ENCODE measurements around the gene DOCK3. TPM values are rescaled to one million over a fixed set of nuclear protein-coding genes. Genes with fewer than 3 reads are reported as not detected.

Gene DOCK3
- total RNA-seq, 2 donors from 2014 or later = 7.7 to 8.5 TPM

DNA sequence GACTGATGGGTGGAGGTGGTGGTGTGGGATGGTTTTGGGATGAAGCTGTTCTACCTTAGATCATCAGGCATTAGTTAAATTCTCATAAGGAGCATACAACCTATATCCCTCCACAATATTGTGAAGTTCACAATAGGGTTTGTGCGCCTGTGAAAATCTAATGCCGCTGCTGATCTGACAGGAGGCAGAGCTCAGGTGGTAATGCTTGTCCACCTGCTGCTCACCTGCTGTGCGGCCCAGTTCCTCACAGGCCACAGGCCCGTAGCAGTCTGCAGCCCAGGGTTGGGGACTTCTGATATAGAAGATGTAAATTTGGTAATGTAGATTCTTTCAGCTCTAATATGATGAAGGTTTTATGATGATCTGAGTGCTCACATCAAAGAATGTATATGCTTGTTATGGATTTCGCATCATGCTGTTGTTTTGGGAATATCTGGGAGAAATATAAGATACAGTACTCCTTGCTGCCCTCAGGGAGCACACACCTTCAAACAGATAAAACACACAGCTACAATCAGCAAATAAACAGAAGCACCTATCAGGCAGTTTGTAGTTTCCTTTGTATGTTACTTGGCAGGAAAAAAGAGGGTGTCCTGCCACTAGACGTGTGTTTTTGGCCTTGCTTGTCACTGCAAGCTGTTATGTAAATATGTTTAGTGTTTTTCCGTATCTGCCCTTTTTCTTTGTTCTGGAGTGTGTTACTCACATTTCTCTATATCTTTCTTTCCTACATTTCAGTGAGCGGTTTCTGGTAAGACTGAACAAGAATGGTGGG, 471.3 kb downstream of the DOCK3 start:
- Histone ChIP-seq H3K4me3 (ENCODE audit: low read length) (no peak overlapping the region), H3K27ac (ENCODE audit: low read depth, low read length) (no peak overlapping the region), H3K36me3 (ENCODE audit: control insufficient read depth, insufficient read depth, low read length) (no peaks in the 10 kb centered on the region), H3K9ac (ENCODE audit: extremely low read depth, low read length, poor library complexity, severe bottlenecking) (no peak overlapping the region), H3K4me1 (ENCODE audit: control insufficient read depth, insufficient read depth, low read length) (no peaks in the 10 kb centered on the region), H3K9me3 (ENCODE audit: control insufficient read depth, low read length) (no peaks in the 10 kb centered on the region), H3K27me3 (ENCODE audit: control insufficient read depth, insufficient read depth, low read length, poor library complexity, severe bottlenecking) (no peaks in the 10 kb centered on the region)
- Mint-ChIP-seq H3K27me3 (ENCODE audit: insufficient read depth) (no peaks in the 10 kb centered on the region), H3K9me3 (peaks cover 29% of the 10 kb centered on the region), H3K4me3 (no peak overlapping the region), H3K27ac (no peak overlapping the region), H3K36me3 (ENCODE audit: low read depth) (peaks cover 10% of the 10 kb centered on the region), H3K4me1 (no peaks in the 10 kb centered on the region)
- DNase-seq = no peak
- TF ChIP-seq, protein P1, sequence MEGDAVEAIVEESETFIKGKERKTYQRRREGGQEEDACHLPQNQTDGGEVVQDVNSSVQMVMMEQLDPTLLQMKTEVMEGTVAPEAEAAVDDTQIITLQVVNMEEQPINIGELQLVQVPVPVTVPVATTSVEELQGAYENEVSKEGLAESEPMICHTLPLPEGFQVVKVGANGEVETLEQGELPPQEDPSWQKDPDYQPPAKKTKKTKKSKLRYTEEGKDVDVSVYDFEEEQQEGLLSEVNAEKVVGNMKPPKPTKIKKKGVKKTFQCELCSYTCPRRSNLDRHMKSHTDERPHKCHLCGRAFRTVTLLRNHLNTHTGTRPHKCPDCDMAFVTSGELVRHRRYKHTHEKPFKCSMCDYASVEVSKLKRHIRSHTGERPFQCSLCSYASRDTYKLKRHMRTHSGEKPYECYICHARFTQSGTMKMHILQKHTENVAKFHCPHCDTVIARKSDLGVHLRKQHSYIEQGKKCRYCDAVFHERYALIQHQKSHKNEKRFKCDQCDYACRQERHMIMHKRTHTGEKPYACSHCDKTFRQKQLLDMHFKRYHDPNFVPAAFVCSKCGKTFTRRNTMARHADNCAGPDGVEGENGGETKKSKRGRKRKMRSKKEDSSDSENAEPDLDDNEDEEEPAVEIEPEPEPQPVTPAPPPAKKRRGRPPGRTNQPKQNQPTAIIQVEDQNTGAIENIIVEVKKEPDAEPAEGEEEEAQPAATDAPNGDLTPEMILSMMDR (conservative IDR thresholded peaks at IDR 0.05) = no peak
- 83 to 92% methylated on average over 2 to 8 of the region's 8 CpGs for WGBS, 2 experiments (ENCODE audit: insufficient coverage in 1 of 2, insufficient read length in 1 of 2)

DNA sequence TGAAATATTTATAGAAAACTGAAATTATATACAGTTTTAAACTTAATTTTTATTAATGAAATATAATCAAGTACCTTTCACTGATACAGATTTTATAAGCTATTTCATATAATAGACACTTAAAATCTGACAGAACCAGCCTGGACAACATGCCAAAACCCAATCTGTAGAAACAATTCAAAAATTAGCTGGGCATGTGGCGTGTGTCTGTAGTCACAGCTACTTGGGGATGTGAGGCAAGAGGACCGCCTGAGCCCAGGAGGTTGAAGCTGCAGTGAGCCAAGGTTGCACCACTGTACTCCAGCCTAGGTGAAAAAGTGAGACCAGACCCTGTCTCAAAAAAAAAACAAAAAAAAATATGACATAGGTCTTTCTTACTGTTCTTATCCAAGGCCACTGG, 472.1 kb downstream of the DOCK3 start:
- H3K4me3 Mint-ChIP-seq = no peak overlapping the region
- no peaks in the 10 kb centered on the region for H3K36me3 ChIP-seq (ENCODE audit: control insufficient read depth, insufficient read depth, low read length)
- H3K27me3 Mint-ChIP-seq (ENCODE audit: insufficient read depth) = no peaks in the 10 kb centered on the region
- H3K4me1 Mint-ChIP-seq = no peaks in the 10 kb centered on the region
- H3K4me1 ChIP-seq (ENCODE audit: control insufficient read depth, insufficient read depth, low read length) = no peaks in the 10 kb centered on the region
- TF ChIP-seq, protein P1 (conservative IDR thresholded peaks at IDR 0.05) = no peak
- H3K27ac ChIP-seq (ENCODE audit: low read depth, low read length) = no peak overlapping the region
- H3K27ac Mint-ChIP-seq = no peak overlapping the region
- no peak for DNase-seq
- WGBS, 2 experiments (ENCODE audit: insufficient coverage in 1 of 2, insufficient read length in 1 of 2) = 91 to 100% methylated on average over 2 of the region's 2 CpGs
- H3K9me3 Mint-ChIP-seq = peaks cover 29% of the 10 kb centered on the region
- H3K27me3 ChIP-seq (ENCODE audit: control insufficient read depth, insufficient read depth, low read length, poor library complexity, severe bottlenecking) = no peaks in the 10 kb centered on the region
- H3K4me3 ChIP-seq (ENCODE audit: low read length) = no peak overlapping the region
- H3K9me3 ChIP-seq (ENCODE audit: control insufficient read depth, low read length) = no peaks in the 10 kb centered on the region
- H3K36me3 Mint-ChIP-seq (ENCODE audit: low read depth) = peaks cover 10% of the 10 kb centered on the region
- H3K9ac ChIP-seq (ENCODE audit: extremely low read depth, low read length, poor library complexity, severe bottlenecking) = no peak overlapping the region

- no peaks in the 10 kb centered on the region for H3K27me3 Mint-ChIP-seq (ENCODE audit: insufficient read depth)
- no peaks in the 10 kb centered on the region for H3K9me3 ChIP-seq (ENCODE audit: control insufficient read depth, low read length)
- whole genome bisulfite sequencing, 2 experiments (ENCODE audit: insufficient coverage in 1 of 2, insufficient read length in 1 of 2) = 91% methylated on average over 2 of the region's 2 CpGs; no CpG with 5 or more reads in 1 of the 2 experiments
Observed at GRCh38 chr3:51156147-51156546, 481.4 kb downstream of the DOCK3 start.

More at GRCh38 chr3:51156147-51156546, 481.4 kb downstream of the DOCK3 start:
- Mint-ChIP-seq H3K36me3 (ENCODE audit: low read depth) (peaks cover 2% of the 10 kb centered on the region), H3K4me3 (no peak overlapping the region), H3K27ac (no peak overlapping the region), H3K4me1 (no peaks in the 10 kb centered on the region), H3K9me3 (peaks cover 6% of the 10 kb centered on the region)
- H3K27ac ChIP-seq (ENCODE audit: low read depth, low read length) = no peak overlapping the region
- no peak overlapping the region for H3K4me3 ChIP-seq (ENCODE audit: low read length)
- TF ChIP-seq, protein P1 (conservative IDR thresholded peaks at IDR 0.05) = no peak
- H3K27me3 ChIP-seq (ENCODE audit: control insufficient read depth, insufficient read depth, low read length, poor library complexity, severe bottlenecking) = no peaks in the 10 kb centered on the region
- DNase-seq = no peak
- H3K36me3 ChIP-seq (ENCODE audit: control insufficient read depth, insufficient read depth, low read length) = no peaks in the 10 kb centered on the region
- no peaks in the 10 kb centered on the region for H3K4me1 ChIP-seq (ENCODE audit: control insufficient read depth, insufficient read depth, low read length)
- H3K9ac ChIP-seq (ENCODE audit: extremely low read depth, low read length, poor library complexity, severe bottlenecking) = no peak overlapping the region
